H1 (cell line): ENCODE results near the gene TRIM47.

Experiments used
- ASH2L ChIP-seq: fragments of 200-600, 300-600 bp; sonication (generic); IDR thresholded peaks from one replicate; pipeline ENCODE4 v1.7.1; 2017; ENCODE audit warnings: low read length
- CTCF ChIP-seq, 3 experiments: IDR thresholded peaks; 1 replicate in 2 of 3; 2 replicates in 1 of 3; pipeline versions ENCODE4 v1.5.1 to v1.6.1; 2011; ENCODE audit warnings: low read length in 3 of 3, mild to moderate bottlenecking in 3 of 3, inconsistent platforms in 2 of 3, low read depth in 1 of 3, moderate library complexity in 1 of 3; ENCODE audit not compliant: insufficient read depth in 1 of 3; ENCODE audit errors: control extremely low read depth in 1 of 3
- EP300 ChIP-seq, 2 experiments: IDR thresholded peaks; 1 replicate in 1 of 2; 2 replicates in 1 of 2; pipeline ENCODE4 v1.6.1; 2011 to 2012; ENCODE audit warnings: low read depth in 2 of 2, low read length in 2 of 2, mild to moderate bottlenecking in 2 of 2, borderline replicate concordance in 1 of 2, inconsistent platforms in 1 of 2, moderate library complexity in 1 of 2
- EZH2 ChIP-seq: fragments of 200-600 bp; sonication (generic); IDR thresholded peaks from 2 replicates; pipeline ENCODE4 v1.7.1; 2012; ENCODE audit warnings: low read depth, mild to moderate bottlenecking, moderate library complexity, low read length, inconsistent platforms; ENCODE audit not compliant: severe bottlenecking
- JUN ChIP-seq: IDR thresholded peaks from 2 replicates; pipeline ENCODE4 v1.6.1; 2011; ENCODE audit warnings: low read depth, mild to moderate bottlenecking, improper control_type of control experiment, low read length
- TAF1 ChIP-seq: IDR thresholded peaks from 2 replicates; pipeline ENCODE4 v1.6.1; 2011; ENCODE audit warnings: mild to moderate bottlenecking, low read depth, low read length
- ZNF274 ChIP-seq: IDR thresholded peaks from 2 replicates; pipeline ENCODE4 v1.7.0; 2012; ENCODE audit warnings: low read length, borderline replicate concordance; ENCODE audit errors: extremely low read depth

GRCh38 chr17:75873587-75874322 lies 4.6 kb downstream of the TRIM47 start:
- TF ChIP-seq ZNF274 (no peak), ASH2L (no peak), CTCF (IDR thresholded peaks at IDR 0.05; ENCODE audit: control extremely low read depth in 1 of 3, insufficient read depth in 1 of 3, low read depth in 1 of 3, low read length in 3 of 3) (no peak), EP300 (IDR thresholded peaks at IDR 0.05; ENCODE audit: borderline replicate concordance in 1 of 2, low read depth in 2 of 2, low read length in 2 of 2) (no peak), TAF1 (no peak), JUN (no peak), EZH2 (no peak)
